GM12873 (cell line): ENCODE data around the gene RFX7.

Experiments used
- TF ChIP-seq, protein P1 (sequence below): IDR thresholded peaks from 2 replicates; pipeline ENCODE4 v1.5.1; 2012; ENCODE audit warnings: low read depth, mild to moderate bottlenecking, moderate library complexity, low read length, control low read depth; ENCODE audit not compliant: insufficient read depth; ENCODE audit errors: missing control alignments

Gene RFX7

DNA sequence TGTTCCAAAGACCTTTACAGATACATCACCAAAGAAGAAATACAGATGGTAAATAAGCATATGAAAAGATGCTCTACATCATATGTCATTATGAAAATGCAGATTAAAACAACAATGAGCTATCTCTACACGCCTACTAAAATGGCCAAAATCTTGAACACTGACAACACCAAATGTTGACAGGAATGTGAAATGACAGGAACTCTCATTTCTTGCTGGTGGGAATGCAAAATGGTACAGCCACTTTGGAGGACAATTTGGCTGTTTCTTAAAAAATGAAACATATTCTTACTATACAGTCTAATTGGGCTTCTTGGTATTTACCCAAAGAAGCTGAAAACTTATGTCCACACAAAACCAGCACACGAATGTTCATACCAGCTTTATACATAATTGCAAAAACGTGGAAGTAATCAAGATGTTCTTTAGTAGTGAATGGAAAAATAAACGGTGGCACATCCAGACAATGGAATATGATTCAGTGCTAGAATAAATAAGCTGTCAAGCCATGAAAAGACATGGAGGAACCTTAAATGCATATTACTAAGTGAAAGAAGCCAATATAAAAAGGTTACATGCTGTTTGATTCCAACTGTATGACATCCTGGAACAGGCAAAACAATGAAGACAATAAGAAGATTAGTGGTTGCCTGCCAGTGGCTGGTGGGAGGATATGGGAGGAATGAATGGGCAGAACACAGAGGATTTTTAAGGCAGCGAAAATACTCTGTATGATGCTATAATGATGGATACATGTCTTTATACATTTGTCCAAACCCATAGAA lies 169.0 kb downstream of the RFX7 start:
- TF ChIP-seq, protein P1, sequence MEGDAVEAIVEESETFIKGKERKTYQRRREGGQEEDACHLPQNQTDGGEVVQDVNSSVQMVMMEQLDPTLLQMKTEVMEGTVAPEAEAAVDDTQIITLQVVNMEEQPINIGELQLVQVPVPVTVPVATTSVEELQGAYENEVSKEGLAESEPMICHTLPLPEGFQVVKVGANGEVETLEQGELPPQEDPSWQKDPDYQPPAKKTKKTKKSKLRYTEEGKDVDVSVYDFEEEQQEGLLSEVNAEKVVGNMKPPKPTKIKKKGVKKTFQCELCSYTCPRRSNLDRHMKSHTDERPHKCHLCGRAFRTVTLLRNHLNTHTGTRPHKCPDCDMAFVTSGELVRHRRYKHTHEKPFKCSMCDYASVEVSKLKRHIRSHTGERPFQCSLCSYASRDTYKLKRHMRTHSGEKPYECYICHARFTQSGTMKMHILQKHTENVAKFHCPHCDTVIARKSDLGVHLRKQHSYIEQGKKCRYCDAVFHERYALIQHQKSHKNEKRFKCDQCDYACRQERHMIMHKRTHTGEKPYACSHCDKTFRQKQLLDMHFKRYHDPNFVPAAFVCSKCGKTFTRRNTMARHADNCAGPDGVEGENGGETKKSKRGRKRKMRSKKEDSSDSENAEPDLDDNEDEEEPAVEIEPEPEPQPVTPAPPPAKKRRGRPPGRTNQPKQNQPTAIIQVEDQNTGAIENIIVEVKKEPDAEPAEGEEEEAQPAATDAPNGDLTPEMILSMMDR, result no peak

DNA sequence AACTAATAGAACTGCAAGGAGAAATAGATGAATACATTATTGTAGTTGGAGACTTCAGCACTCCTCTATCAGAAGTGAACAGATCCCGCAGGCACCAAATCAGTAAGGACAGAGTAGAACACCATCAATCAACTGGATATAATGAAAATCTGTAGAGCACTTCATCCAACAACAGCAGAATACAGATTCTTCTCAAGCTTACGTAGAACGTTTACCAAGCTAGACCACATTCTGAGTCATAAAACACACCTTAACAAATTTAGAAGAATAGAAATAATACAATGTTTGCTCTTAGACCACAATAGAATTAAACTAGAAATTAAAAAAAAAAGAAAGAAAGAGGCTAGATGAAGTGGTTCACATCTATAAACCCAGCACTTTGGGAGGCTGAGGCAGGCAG lies 179.5 kb downstream of the RFX7 start:
- TF ChIP-seq, protein P1, result no peak

DNA sequence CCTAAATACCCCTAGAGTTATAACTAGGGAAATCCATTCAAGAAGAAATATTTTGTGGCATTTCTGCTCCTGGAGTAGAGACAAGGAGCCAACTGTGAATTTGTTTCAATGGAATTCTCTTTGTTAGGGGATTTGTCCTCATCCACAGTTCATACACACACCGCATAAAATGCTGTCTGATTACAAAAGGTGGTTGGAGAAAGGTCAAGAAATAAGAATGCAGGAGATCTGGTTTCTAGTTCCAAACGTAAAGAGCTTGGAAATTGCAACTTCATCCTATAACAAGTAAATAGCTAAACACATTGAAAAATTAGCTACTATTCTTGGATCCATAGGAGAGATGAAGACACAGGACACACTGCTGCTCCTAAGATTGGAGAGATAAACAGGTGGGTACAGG lies 184.0 kb downstream of the RFX7 start:
- TF ChIP-seq, protein P1, result no peak

DNA sequence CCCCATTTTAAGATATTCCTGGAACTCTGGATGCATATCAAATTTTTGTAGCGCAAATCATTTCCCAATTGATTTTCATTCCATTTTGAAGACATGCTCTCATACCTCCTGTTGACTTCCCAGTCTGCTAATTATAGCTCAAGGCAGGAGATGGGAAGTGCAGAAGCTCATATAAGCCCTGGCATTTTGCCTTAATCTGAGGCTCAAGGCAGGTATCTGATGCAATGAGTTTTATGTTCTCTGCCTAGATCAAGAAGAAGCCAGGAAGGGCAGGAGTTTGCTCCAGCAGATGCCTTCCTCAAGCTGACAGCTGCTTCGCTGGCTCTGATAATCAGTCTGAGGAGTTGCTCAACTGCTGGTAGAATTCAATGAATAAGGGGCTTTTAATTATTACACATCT lies 184.7 kb downstream of the RFX7 start:
- TF ChIP-seq, protein P1, result no peak

DNA sequence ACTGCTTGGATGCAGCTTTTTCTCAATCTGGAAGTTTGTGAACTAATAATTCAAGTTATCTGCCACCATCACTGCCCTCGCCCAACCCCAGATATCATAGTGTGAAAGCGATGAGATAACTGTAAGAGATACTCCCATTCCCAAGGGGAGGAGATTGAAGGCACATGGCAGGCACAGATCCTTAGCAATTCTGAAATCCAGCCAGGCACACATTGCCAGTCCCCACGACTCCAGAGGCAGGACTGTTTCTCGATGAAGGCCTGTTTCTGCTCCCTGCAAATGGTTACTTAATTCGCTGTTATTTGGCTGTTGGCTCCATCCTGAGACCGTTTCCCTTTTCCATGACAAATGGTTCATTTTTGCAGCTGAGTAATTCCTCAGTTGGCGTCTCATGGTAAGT lies 187.1 kb downstream of the RFX7 start:
- TF ChIP-seq, protein P1, result no peak

DNA sequence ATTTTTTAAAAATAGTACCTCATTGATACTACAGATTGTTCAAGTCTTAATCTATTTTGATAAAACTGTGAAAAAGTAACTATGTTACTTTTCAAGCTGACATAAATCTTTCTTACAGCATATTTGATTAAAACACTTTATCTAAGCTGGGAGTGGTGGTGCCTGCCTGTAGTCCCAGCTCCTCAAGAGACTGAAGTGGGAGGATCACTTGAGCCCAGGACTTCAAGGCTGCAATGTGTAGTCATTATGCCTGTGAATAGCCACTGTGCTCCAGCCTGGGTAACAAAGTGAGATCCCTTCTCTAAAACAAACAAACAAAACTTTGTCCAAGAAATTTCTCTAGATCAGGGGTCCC lies 190.7 kb downstream of the RFX7 start:
- TF ChIP-seq, protein P1, result no peak

DNA sequence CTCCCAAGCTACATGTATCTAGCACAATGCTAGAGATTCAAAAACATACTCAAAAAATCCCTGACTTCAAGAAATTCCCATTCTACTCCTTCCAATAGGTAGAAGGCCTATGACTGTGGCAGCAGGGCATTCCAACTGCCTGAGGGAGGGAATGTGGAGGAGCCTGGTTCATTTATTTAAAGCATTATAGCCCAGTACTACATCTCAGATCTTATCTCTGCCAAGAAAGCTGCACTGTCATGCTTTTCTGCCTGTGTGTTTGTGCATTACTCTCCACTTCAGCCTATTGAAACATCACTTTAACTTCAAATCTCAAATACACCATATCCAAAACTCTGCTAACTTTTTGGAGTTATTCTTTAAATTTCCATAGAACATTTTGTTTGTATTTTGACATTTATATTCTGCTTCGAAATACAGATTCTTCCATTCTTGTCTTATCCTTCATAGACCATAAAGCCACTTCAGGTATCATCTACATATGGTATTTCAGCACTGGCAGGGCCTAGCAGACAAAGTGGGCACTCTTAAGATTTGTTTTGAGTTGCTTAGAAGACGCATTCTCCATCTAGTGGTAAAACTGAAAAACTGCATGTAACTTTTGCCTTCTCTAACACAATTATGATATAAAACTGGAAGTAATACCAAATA lies 191.2 kb downstream of the RFX7 start:
- TF ChIP-seq, protein P1, result peak; percentile 76
